ENCODE measurements around the gene MIPEP.
A peak's percentile ranks its signal among the peaks of the same experiment; 100 is the strongest.

The MIPEP gene

DNA sequence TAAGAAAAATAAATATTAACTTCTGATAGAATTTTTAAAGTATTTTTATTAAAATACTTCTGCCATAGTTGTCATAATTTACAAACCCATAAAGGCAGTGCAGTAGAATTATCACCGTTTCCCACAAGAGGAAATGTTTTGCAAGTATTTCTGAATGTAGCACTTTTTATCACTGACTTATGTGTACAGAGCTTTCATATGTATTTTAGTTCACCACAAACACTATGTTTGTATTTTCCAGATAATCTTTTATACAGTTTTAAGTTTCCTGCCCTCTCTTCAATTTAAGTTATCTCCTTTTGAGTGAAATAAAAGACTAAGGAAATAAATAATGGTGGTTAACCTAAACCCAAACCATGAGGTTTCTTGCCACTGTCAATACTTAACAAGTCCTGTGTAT, 24.2 kb downstream of the MIPEP start:
- Histone ChIP-seq H2AK5ac (ENCODE audit: low read length) (no peak overlapping the region), H3K4me1 (ENCODE audit: control insufficient read depth in 1 of 2, insufficient read depth in 2 of 2, low read length in 2 of 2) (peaks cover 3 to 7% of the 10 kb centered on the region in 2 experiments), H3K23ac (ENCODE audit: low read length) (no peak overlapping the region), H2BK12ac (ENCODE audit: low read length) (no peak overlapping the region), H3K9ac (ENCODE audit: low read length) (no peak overlapping the region), H3K9me3 (ENCODE audit: insufficient read depth, low read depth, low read length) (no peaks in the 10 kb centered on the region), H3K18ac (ENCODE audit: low read length) (no peak overlapping the region), H3K36me3 (ENCODE audit: control insufficient read depth in 1 of 2, insufficient read depth in 2 of 2, low read length in 2 of 2) (peaks cover 0 to 1% of the 10 kb centered on the region in 2 experiments), H3K79me1 (ENCODE audit: low read length) (no peaks in the 10 kb centered on the region), H3K4ac (ENCODE audit: low read depth, low read length) (no peak overlapping the region), H2AFZ (ENCODE audit: insufficient read depth, low read length, poor library complexity) (no peak overlapping the region), H3K27ac (ENCODE audit: low read depth, low read length) (no peak overlapping the region), H3K27me3 (ENCODE audit: insufficient read depth, low read length) (no peaks in the 10 kb centered on the region), H2BK120ac (ENCODE audit: insufficient read depth, low read length, poor library complexity) (no peak overlapping the region), H4K8ac (ENCODE audit: low read depth, low read length) (no peak overlapping the region), H4K91ac (ENCODE audit: low read depth, low read length) (no peak overlapping the region), H3K79me2 (ENCODE audit: control insufficient read depth, insufficient read depth, low read length, poor library complexity) (no peaks in the 10 kb centered on the region), H3K4me3 (ENCODE audit: low read depth, low read length) (no peak overlapping the region), H4K12ac (ENCODE audit: low read depth, low read length) (no peak overlapping the region), H2BK5ac (ENCODE audit: low read depth, low read length, poor library complexity) (no peak overlapping the region), H3K14ac (ENCODE audit: low read length) (no peak overlapping the region), H3K4me2 (ENCODE audit: low read length) (no peak overlapping the region)
- WGBS (ENCODE audit: extremely low coverage, insufficient coverage, insufficient read length), result no CpG with 5 or more reads among the region's 1 CpG
- no peak for DNase-seq

DNA sequence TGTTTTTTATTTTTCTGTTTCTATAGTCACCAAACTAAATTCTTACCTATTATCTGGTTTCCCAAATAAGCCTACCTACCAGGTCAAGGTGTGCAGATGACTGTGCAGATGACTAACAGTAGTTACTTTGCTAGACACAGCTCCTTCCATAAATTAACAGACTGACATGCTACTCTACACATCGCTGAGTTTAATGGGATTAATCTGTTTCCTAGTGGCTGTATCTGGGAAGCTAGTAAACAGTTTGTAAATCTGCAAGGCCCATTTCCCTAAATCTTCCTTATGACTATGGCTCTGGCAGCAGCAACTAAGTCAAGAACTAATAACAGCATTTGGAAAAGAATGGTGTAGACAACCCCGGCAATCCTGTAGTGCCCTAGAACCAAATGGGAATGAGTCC, 27.9 kb downstream of the MIPEP start:
- H2AFZ ChIP-seq (ENCODE audit: insufficient read depth, low read length, poor library complexity), result no peak overlapping the region
- H4K12ac ChIP-seq (ENCODE audit: low read depth, low read length), result no peak overlapping the region
- H3K14ac ChIP-seq (ENCODE audit: low read length), result no peak overlapping the region
- DNase-seq, result no peak
- H2AK5ac ChIP-seq (ENCODE audit: low read length), result no peak overlapping the region
- H3K27me3 ChIP-seq (ENCODE audit: insufficient read depth, low read length), result no peaks in the 10 kb centered on the region
- H3K9ac ChIP-seq (ENCODE audit: low read length), result no peak overlapping the region
- no peaks in the 10 kb centered on the region for H3K9me3 ChIP-seq (ENCODE audit: insufficient read depth, low read depth, low read length)
- no peaks in the 10 kb centered on the region for H3K79me2 ChIP-seq (ENCODE audit: control insufficient read depth, insufficient read depth, low read length, poor library complexity)
- H3K79me1 ChIP-seq (ENCODE audit: low read length), result no peaks in the 10 kb centered on the region
- H3K23ac ChIP-seq (ENCODE audit: low read length), result no peak overlapping the region
- H3K4me2 ChIP-seq (ENCODE audit: low read length), result no peak overlapping the region
- H3K4ac ChIP-seq (ENCODE audit: low read depth, low read length), result no peak overlapping the region
- WGBS (ENCODE audit: extremely low coverage, insufficient coverage, insufficient read length), result no CpG with 5 or more reads among the region's 2 CpGs
- H3K18ac ChIP-seq (ENCODE audit: low read length), result no peak overlapping the region
- no peak overlapping the region for H2BK12ac ChIP-seq (ENCODE audit: low read length)
- H4K8ac ChIP-seq (ENCODE audit: low read depth, low read length), result no peak overlapping the region
- H4K91ac ChIP-seq (ENCODE audit: low read depth, low read length), result no peak overlapping the region
- H3K27ac ChIP-seq (ENCODE audit: low read depth, low read length), result no peak overlapping the region
- no peaks in the 10 kb centered on the region for H3K36me3 ChIP-seq (ENCODE audit: control insufficient read depth in 1 of 2, insufficient read depth in 2 of 2, low read length in 2 of 2)
- H2BK120ac ChIP-seq (ENCODE audit: insufficient read depth, low read length, poor library complexity), result no peak overlapping the region
- H2BK5ac ChIP-seq (ENCODE audit: low read depth, low read length, poor library complexity), result no peak overlapping the region
- H3K4me1 ChIP-seq (ENCODE audit: control insufficient read depth in 1 of 2, insufficient read depth in 2 of 2, low read length in 2 of 2), result peaks cover under 1 to 1% of the 10 kb centered on the region in 2 experiments
- no peak overlapping the region for H3K4me3 ChIP-seq (ENCODE audit: low read depth, low read length)

DNA sequence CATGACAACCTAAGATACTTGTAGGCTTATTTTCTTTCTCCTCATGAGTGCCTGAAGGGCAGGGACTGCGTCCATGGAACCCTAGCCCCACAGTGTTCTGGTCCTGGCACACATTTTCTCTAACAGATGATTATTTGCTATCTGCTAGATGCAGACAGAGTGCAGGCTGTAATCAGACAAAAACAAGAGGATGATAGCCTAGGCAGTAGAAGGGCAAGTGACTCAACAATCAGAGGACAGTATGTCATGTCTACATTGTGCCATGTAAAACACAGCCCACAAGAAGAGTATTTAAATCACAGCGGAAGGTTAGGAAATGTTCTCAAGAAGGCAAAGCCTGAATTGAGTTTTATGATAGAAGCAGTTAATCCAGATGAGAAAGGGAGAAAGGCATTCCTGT, 29.3 kb downstream of the MIPEP start:
- Histone ChIP-seq H3K79me2 (ENCODE audit: control insufficient read depth, insufficient read depth, low read length, poor library complexity) (no peaks in the 10 kb centered on the region), H2BK120ac (ENCODE audit: insufficient read depth, low read length, poor library complexity) (no peak overlapping the region), H3K27ac (ENCODE audit: low read depth, low read length) (no peak overlapping the region), H3K36me3 (ENCODE audit: control insufficient read depth in 1 of 2, insufficient read depth in 2 of 2, low read length in 2 of 2) (no peaks in the 10 kb centered on the region), H3K4ac (ENCODE audit: low read depth, low read length) (no peak overlapping the region), H2AFZ (ENCODE audit: insufficient read depth, low read length, poor library complexity) (no peak overlapping the region), H3K4me2 (ENCODE audit: low read length) (no peak overlapping the region), H4K12ac (ENCODE audit: low read depth, low read length) (no peak overlapping the region), H2AK5ac (ENCODE audit: low read length) (no peak overlapping the region), H2BK5ac (ENCODE audit: low read depth, low read length, poor library complexity) (no peak overlapping the region), H3K9me3 (ENCODE audit: insufficient read depth, low read depth, low read length) (no peaks in the 10 kb centered on the region), H3K4me1 (ENCODE audit: control insufficient read depth in 1 of 2, insufficient read depth in 2 of 2, low read length in 2 of 2) (no peaks in the 10 kb centered on the region), H3K9ac (ENCODE audit: low read length) (no peak overlapping the region), H4K91ac (ENCODE audit: low read depth, low read length) (no peak overlapping the region), H4K8ac (ENCODE audit: low read depth, low read length) (no peak overlapping the region), H3K79me1 (ENCODE audit: low read length) (no peaks in the 10 kb centered on the region), H3K27me3 (ENCODE audit: insufficient read depth, low read length) (no peaks in the 10 kb centered on the region), H3K23ac (ENCODE audit: low read length) (no peak overlapping the region), H2BK12ac (ENCODE audit: low read length) (no peak overlapping the region), H3K14ac (ENCODE audit: low read length) (no peak overlapping the region), H3K18ac (ENCODE audit: low read length) (no peak overlapping the region), H3K4me3 (ENCODE audit: low read depth, low read length) (no peak overlapping the region)
- no peak for DNase-seq
- WGBS (ENCODE audit: extremely low coverage, insufficient coverage, insufficient read length), result no CpG with 5 or more reads among the region's 2 CpGs

DNA sequence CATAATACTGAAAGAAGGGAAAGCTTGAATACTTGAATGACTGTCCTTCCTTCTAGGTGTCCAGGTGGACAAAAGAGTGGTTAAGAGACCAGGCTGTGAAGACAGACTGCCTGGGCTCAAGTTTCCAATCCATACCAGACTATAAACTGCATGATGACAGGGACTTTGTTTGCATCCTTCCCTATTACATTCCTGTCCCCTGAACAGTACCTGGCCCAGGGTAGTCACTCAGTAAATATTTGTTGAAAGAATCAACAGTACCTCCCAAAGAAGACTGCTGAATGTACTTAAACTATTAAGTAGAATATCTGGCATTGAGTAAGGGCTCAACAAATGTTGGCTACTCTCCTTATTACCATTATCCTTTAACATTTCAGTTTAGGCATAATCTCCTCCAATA, 29.7 kb downstream of the MIPEP start:
- H3K14ac ChIP-seq (ENCODE audit: low read length), result no peak overlapping the region
- H3K79me2 ChIP-seq (ENCODE audit: control insufficient read depth, insufficient read depth, low read length, poor library complexity), result no peaks in the 10 kb centered on the region
- H3K4me1 ChIP-seq (ENCODE audit: control insufficient read depth in 1 of 2, insufficient read depth in 2 of 2, low read length in 2 of 2), result no peaks in the 10 kb centered on the region
- H3K4me3 ChIP-seq (ENCODE audit: low read depth, low read length), result no peak overlapping the region
- H3K9me3 ChIP-seq (ENCODE audit: insufficient read depth, low read depth, low read length), result no peaks in the 10 kb centered on the region
- H3K9ac ChIP-seq (ENCODE audit: low read length), result no peak overlapping the region
- no peaks in the 10 kb centered on the region for H3K27me3 ChIP-seq (ENCODE audit: insufficient read depth, low read length)
- no peak overlapping the region for H2BK120ac ChIP-seq (ENCODE audit: insufficient read depth, low read length, poor library complexity)
- H3K4me2 ChIP-seq (ENCODE audit: low read length), result no peak overlapping the region
- H3K36me3 ChIP-seq (ENCODE audit: control insufficient read depth in 1 of 2, insufficient read depth in 2 of 2, low read length in 2 of 2), result no peaks in the 10 kb centered on the region
- H3K79me1 ChIP-seq (ENCODE audit: low read length), result no peaks in the 10 kb centered on the region
- H3K18ac ChIP-seq (ENCODE audit: low read length), result no peak overlapping the region
- no peak overlapping the region for H2BK12ac ChIP-seq (ENCODE audit: low read length)
- no peak overlapping the region for H3K27ac ChIP-seq (ENCODE audit: low read depth, low read length)
- H4K91ac ChIP-seq (ENCODE audit: low read depth, low read length), result no peak overlapping the region
- no peak overlapping the region for H4K12ac ChIP-seq (ENCODE audit: low read depth, low read length)
- H3K4ac ChIP-seq (ENCODE audit: low read depth, low read length), result no peak overlapping the region
- no peak overlapping the region for H4K8ac ChIP-seq (ENCODE audit: low read depth, low read length)
- no peak overlapping the region for H2AK5ac ChIP-seq (ENCODE audit: low read length)
- no peak overlapping the region for H2AFZ ChIP-seq (ENCODE audit: insufficient read depth, low read length, poor library complexity)
- peak in 1 of 2 donors; percentile 7 for DNase-seq
- H2BK5ac ChIP-seq (ENCODE audit: low read depth, low read length, poor library complexity), result no peak overlapping the region
- H3K23ac ChIP-seq (ENCODE audit: low read length), result no peak overlapping the region

Data from trophoblast cell (in vitro differentiated cells and primary cell).